MCF 10A (cell line): ENCODE results near the gene HLCS. TPM values are rescaled to one million over a fixed set of nuclear protein-coding genes. Genes with fewer than 3 reads are reported as not detected.

Experiments used
- BruUV-seq: library from RNA; stranded (reverse); fragments of 400-500 nt; replicated peaks from 2 replicates; lab custom pipeline; 2021; lab: Mats Ljungman, UMichigan
- CTCF ChIA-PET: fragments of 300-600 bp; sonication (Branson Sonifier 250); formaldehyde crosslinking; extraction: SDS; loops from one replicate; lab custom pipeline; 2021; ENCODE audit warnings: antibody characterized with exemption, inconsistent platforms; lab: Yijun Ruan, JAX
- POLR2A ChIA-PET: fragments of 300-600, 350-650 bp; sonication (Branson Sonifier 250); formaldehyde crosslinking; extraction: SDS; loops from one replicate; lab custom pipeline; 2020; ENCODE audit warnings: antibody characterized with exemption, inconsistent platforms; lab: Yijun Ruan, JAX
- DNase-seq: peaks from one replicate; pipeline ENCODE4 v3.0.0-alpha.2; 2018; ENCODE audit not compliant: unreplicated experiment
- H3K27ac Mint-ChIP-seq: one replicate; pipeline ENCODE4 v1.8.0; 2022; ENCODE audit warnings: mild to moderate bottlenecking, low read depth, mixed read lengths; ENCODE audit not compliant: unreplicated experiment
- H3K27me3 Mint-ChIP-seq: one replicate; pipeline ENCODE4 v1.8.0; 2022; ENCODE audit warnings: mixed read lengths; ENCODE audit not compliant: insufficient read depth, unreplicated experiment
- H3K36me3 Mint-ChIP-seq: one replicate; pipeline ENCODE4 v1.8.0; 2022; ENCODE audit warnings: mild to moderate bottlenecking, moderate library complexity, mixed read lengths; ENCODE audit not compliant: insufficient read depth, unreplicated experiment
- H3K4me1 Mint-ChIP-seq: one replicate; pipeline ENCODE4 v1.8.0; 2022; ENCODE audit warnings: mixed read lengths; ENCODE audit not compliant: insufficient read depth, unreplicated experiment
- H3K4me3 Mint-ChIP-seq: one replicate; pipeline ENCODE4 v1.8.0; 2022; ENCODE audit warnings: mild to moderate bottlenecking, moderate library complexity, mixed read lengths; ENCODE audit not compliant: unreplicated experiment
- H3K9me3 Mint-ChIP-seq: one replicate; pipeline ENCODE4 v1.8.0; 2022; ENCODE audit warnings: mixed read lengths; ENCODE audit not compliant: unreplicated experiment
- CTCF ChIP-seq: fragments of 200-600 bp; IDR thresholded peaks from one replicate; pipeline ENCODE4 v1.8.0; 2022; ENCODE audit warnings: antibody characterized with exemption, mild to moderate bottlenecking; ENCODE audit not compliant: unreplicated experiment
- intact Hi-C: fragments of 100-400 bp; cut with micrococcal nuclease; formaldehyde crosslinking; loops from 2 replicates; pipeline ENCODE4 v1.14.1; 2022
- total RNA-seq: library from RNA; stranded (reverse); gene quantifications from 2 replicates; pipeline ENCODE4 v1.2.3, GENCODE V29; 2022

The HLCS gene
- total RNA-seq, 1 experiment from 2014 or later, result 46.1 TPM

- CTCF ChIA-PET, result interaction anchor here (0.6 to 1.5 kb wide), 3 partner anchors 47 to 156 kb away, joined by 5 to 7 read pairs (median 6); no protein-coding TSS in a partner anchor
- Mint-ChIP-seq H3K27ac (no peak overlapping the region), H3K27me3 (no peaks in the 10 kb centered on the region), H3K4me3 (no peak overlapping the region), H3K9me3 (no peaks in the 10 kb centered on the region), H3K4me1 (no peaks in the 10 kb centered on the region), H3K36me3 (peaks cover 30% of the 10 kb centered on the region)
- no peak for DNase-seq
- POLR2A ChIA-PET, result interaction anchor here (0.6 kb wide), 1 partner anchor 131 kb away, joined by 3 read pairs; no protein-coding TSS in a partner anchor
- intact Hi-C loops, result no loop called here
- no TSS peak for BruUV-seq
- no peak for TF ChIP-seq CTCF
Observed at GRCh38 chr21:36761685-36762084, 204.8 kb downstream of the HLCS start.

GRCh38 chr21:36759348-36760083, 207.0 kb downstream of the HLCS start:
- H3K9me3 Mint-ChIP-seq, result no peaks in the 10 kb centered on the region
- peaks cover 35% of the 10 kb centered on the region for H3K36me3 Mint-ChIP-seq
- no peak overlapping the region for H3K4me3 Mint-ChIP-seq
- TF ChIP-seq CTCF, result no peak
- intact Hi-C loops, result no loop called here
- no peak for DNase-seq
- CTCF ChIA-PET, result interaction anchor here (0.6 to 0.8 kb wide), 2 partner anchors 208 to 254 kb away, joined by 3 read pairs; no protein-coding TSS in a partner anchor
- BruUV-seq, result no TSS peak
- H3K27ac Mint-ChIP-seq, result no peak overlapping the region
- no peaks in the 10 kb centered on the region for H3K4me1 Mint-ChIP-seq
- POLR2A ChIA-PET, result no interaction called here
- H3K27me3 Mint-ChIP-seq, result no peaks in the 10 kb centered on the region

GRCh38 chr21:36757196-36757595, 209.3 kb downstream of the HLCS start:
- Mint-ChIP-seq H3K27ac (no peak overlapping the region), H3K4me1 (peaks cover 12% of the 10 kb centered on the region), H3K36me3 (peaks cover 32% of the 10 kb centered on the region), H3K27me3 (no peaks in the 10 kb centered on the region), H3K9me3 (no peaks in the 10 kb centered on the region), H3K4me3 (no peak overlapping the region)
- ChIA-PET POLR2A (interaction anchor here (0.6 kb wide), 1 partner anchor 25 kb away, joined by 3 read pairs; no protein-coding TSS in a partner anchor), CTCF (interaction anchor here (1.2 kb wide), 1 partner anchor 126 kb away, joined by 5 read pairs; no protein-coding TSS in a partner anchor)
- intact Hi-C loops, result no loop called here
- no peak for DNase-seq
- TF ChIP-seq CTCF, result no peak
- BruUV-seq, result no TSS peak

GRCh38 chr21:36756527-36756926, 209.9 kb downstream of the HLCS start:
- H3K27ac Mint-ChIP-seq, result no peak overlapping the region
- intact Hi-C loops, result no loop called here
- POLR2A ChIA-PET, result interaction anchor here (0.6 kb wide), 1 partner anchor 26 kb away, joined by 3 read pairs; no protein-coding TSS in a partner anchor

More at GRCh38 chr21:36756527-36756926, 209.9 kb downstream of the HLCS start:
- Mint-ChIP-seq H3K9me3 (no peaks in the 10 kb centered on the region), H3K4me3 (no peak overlapping the region), H3K4me1 (peaks cover 12% of the 10 kb centered on the region), H3K27me3 (no peaks in the 10 kb centered on the region), H3K36me3 (peaks cover 37% of the 10 kb centered on the region)
- CTCF ChIA-PET, result interaction anchor here (0.6 to 0.8 kb wide), 3 partner anchors 126 to 179 kb away, joined by 3 read pairs; no protein-coding TSS in a partner anchor
- TF ChIP-seq CTCF, result no peak
- DNase-seq, result no peak
- BruUV-seq, result no TSS peak
